Measurements from ENCODE around the gene PPHLN1. TPM values are rescaled to one million over a fixed set of nuclear protein-coding genes. Genes with fewer than 3 reads are reported as not detected.
"Not testable (repeated sequence)": the region's sequence is repeated elsewhere in the genome, so short reads cannot be mapped to it uniquely, and the experiment has no call there.

The PPHLN1 gene
- total RNA-seq, 4 donors from 2014 or later, result 39.5 to 45.5 (median 41.7) TPM

GRCh38 chr12:42382013-42382696 lies 56.2 kb downstream of the PPHLN1 start:
- DNase-seq (ENCODE audit: low spot score in 2 of 2), result no peak
- 75 to 85% methylated on average over 2 of the region's 2 CpGs for WGBS, 2 donors
- no peak overlapping the region for H3K4me3 ChIP-seq (ENCODE audit: low read depth, poor library complexity, severe bottlenecking)
- intact Hi-C loops (cut with DNase I; ENCODE audit: low total_unique reads), result no loop called here
- TF ChIP-seq, protein P1, sequence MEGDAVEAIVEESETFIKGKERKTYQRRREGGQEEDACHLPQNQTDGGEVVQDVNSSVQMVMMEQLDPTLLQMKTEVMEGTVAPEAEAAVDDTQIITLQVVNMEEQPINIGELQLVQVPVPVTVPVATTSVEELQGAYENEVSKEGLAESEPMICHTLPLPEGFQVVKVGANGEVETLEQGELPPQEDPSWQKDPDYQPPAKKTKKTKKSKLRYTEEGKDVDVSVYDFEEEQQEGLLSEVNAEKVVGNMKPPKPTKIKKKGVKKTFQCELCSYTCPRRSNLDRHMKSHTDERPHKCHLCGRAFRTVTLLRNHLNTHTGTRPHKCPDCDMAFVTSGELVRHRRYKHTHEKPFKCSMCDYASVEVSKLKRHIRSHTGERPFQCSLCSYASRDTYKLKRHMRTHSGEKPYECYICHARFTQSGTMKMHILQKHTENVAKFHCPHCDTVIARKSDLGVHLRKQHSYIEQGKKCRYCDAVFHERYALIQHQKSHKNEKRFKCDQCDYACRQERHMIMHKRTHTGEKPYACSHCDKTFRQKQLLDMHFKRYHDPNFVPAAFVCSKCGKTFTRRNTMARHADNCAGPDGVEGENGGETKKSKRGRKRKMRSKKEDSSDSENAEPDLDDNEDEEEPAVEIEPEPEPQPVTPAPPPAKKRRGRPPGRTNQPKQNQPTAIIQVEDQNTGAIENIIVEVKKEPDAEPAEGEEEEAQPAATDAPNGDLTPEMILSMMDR (IDR thresholded peaks at IDR 0.05), result no peak

GRCh38 chr12:42385326-42385841 lies 59.4 kb downstream of the PPHLN1 start:
- 94 to 97% methylated on average over 3 of the region's 3 CpGs for WGBS, 2 donors

DNA sequence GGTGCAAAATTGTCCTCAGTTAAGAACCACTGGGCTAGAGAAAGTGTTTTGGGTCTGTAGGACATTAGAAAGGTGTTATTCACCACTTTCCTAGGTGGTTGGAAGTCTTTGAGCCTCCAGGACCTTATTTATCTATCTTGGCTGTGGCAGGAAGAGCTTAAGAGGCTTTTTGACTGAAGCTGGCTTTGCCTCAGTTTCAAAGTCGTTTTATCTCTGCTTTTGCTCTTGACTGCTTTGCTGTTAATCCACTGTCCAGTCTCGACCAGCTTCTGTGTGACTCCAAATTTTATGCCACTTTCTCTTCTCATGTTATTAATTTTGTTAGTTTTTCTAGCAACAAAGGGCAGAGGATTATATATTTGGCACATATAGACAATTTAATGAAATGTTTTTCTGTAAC lies 60.3 kb downstream of the PPHLN1 start:
- intact Hi-C loops (cut with DNase I; ENCODE audit: low total_unique reads), result no loop called here
- no peak overlapping the region for H3K4me3 ChIP-seq (ENCODE audit: low read depth, poor library complexity, severe bottlenecking)
- 74 to 75% methylated on average over 2 of the region's 2 CpGs for WGBS, 2 donors
- DNase-seq (ENCODE audit: low spot score in 2 of 2), result no peak
- TF ChIP-seq, protein P1 (IDR thresholded peaks at IDR 0.05), result no peak
- TF ChIP-seq POLR2A (IDR thresholded peaks at IDR 0.05), result no peak

More at GRCh38 chr12:42385326-42385841, 59.4 kb downstream of the PPHLN1 start:
- H3K4me3 ChIP-seq (ENCODE audit: low read depth, poor library complexity, severe bottlenecking), result no peak overlapping the region
- no peak for DNase-seq (ENCODE audit: low spot score in 2 of 2)
- intact Hi-C loops (cut with DNase I; ENCODE audit: low total_unique reads), result no loop called here
- TF ChIP-seq POLR2A (IDR thresholded peaks at IDR 0.05), result no peak
- TF ChIP-seq, protein P1 (IDR thresholded peaks at IDR 0.05), result no peak

DNA sequence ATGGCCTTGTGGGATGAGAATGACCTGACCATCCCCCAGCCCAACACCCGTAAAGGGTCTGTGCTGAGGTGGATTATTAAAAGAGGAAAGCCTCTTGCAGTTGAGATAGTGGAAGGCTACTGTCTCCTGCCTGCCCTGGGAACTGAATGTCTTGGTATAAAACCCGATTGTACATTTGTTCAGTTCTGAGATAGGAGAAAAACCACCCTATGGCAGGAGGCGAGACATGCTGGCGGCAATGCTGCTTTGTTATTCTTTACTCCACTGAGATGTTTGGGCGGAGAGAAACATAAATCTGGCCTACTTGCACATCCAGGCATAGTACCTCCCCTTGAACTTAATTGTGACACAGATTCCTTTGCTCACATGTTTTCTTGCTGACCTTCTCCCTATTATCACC lies 62.1 kb downstream of the PPHLN1 start:
- WGBS, 2 donors, result 92 to 98% methylated on average over 5 of the region's 5 CpGs
- DNase-seq (ENCODE audit: low spot score in 2 of 2); H3K4me3 ChIP-seq (ENCODE audit: low read depth, poor library complexity, severe bottlenecking); intact Hi-C loops (cut with DNase I; ENCODE audit: low total_unique reads): not testable (repeated sequence)

GRCh38 chr12:42394429-42394828 lies 68.5 kb downstream of the PPHLN1 start:
- WGBS, 2 donors, result 93 to 95% methylated on average over 2 of the region's 2 CpGs

DNA sequence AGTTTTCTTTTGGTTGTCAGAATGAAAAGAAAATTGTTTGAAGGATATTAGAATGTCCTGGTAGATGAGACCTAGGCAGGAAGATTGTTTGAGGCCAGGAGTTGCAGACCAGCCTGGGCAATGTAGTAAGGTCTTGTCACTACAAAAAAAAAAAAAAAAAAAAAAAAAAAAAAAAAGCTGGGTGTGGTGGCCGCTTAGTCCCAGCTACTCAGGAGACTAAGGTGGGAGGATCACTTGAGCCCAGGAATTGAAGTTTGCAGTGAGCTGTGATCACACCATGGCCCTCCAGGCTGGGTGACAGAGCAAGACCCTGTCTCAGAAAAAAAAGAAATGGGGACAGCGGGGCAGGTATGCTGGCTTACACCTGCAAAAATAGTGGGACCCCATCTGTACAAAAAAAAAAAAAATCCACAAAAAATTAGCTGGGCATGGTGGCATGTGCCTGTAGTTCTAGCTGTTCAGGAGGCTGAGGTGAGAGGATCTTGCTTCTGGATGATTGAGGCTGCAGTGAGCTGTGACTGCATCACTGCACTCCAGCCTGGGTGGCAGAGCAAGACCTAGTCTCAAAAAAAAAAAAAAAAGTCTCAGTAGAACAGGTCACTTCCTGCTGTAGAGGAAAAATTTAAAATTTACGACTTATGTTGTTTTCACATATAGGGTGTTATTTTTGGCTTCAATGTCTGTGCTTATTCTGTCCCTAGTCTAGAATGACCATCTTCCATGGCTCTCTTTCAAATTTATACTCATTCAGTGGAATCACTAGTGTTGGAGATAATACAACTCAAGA lies 70.7 kb downstream of the PPHLN1 start:
- TF ChIP-seq POLR2A (IDR thresholded peaks at IDR 0.05), result no peak
- TF ChIP-seq, protein P1 (IDR thresholded peaks at IDR 0.05), result no peak
- no peak for DNase-seq (ENCODE audit: low spot score in 2 of 2)
- WGBS, 2 donors, result 84 to 92% methylated on average over 3 of the region's 3 CpGs
- intact Hi-C loops (cut with DNase I; ENCODE audit: low total_unique reads), result no loop called here
- H3K4me3 ChIP-seq (ENCODE audit: low read depth, poor library complexity, severe bottlenecking), result no peak overlapping the region

More at GRCh38 chr12:42394429-42394828, 68.5 kb downstream of the PPHLN1 start:
- no peak for DNase-seq (ENCODE audit: low spot score in 2 of 2)
- H3K4me3 ChIP-seq (ENCODE audit: low read depth, poor library complexity, severe bottlenecking), result no peak overlapping the region
- intact Hi-C loops (cut with DNase I; ENCODE audit: low total_unique reads), result no loop called here
- TF ChIP-seq POLR2A (IDR thresholded peaks at IDR 0.05), result no peak
- TF ChIP-seq, protein P1 (IDR thresholded peaks at IDR 0.05), result no peak

All from lower leg skin (tissue), 4 donors.